Midbrain (tissue), 1 donor: Measurements from ENCODE around the gene ARL17B.
A peak's percentile ranks its signal among the peaks of the same experiment; 100 is the strongest.
"Not testable (repeated sequence)": the region's sequence is repeated elsewhere in the genome, so short reads cannot be mapped to it uniquely, and the experiment has no call there.

Experiments used
- DNase-seq: peaks from one replicate; lab custom pipeline; 2025; lab: John Stamatoyannopoulos, UW

The ARL17B gene

DNA sequence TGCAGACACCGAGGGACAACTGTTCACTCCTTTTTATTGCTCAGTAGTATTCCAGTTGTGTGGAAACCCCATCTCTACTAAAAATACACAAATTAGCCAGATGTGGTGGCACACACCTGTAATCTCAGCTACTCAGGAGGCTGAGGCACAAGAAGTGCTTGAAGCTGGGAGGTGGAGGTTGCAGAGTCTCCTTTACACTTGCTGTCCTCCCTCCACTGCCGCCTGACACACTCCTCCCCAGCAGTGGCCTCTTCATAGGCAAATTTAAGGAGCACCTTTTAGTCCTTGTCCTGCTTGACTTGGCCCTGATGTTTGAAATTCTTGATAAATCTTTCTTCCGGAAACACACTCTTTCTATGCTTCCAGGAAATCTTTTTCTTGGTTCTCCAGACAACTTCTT is 112.4 kb downstream of the ARL17B start:
- DNase-seq: not testable (repeated sequence)

DNA sequence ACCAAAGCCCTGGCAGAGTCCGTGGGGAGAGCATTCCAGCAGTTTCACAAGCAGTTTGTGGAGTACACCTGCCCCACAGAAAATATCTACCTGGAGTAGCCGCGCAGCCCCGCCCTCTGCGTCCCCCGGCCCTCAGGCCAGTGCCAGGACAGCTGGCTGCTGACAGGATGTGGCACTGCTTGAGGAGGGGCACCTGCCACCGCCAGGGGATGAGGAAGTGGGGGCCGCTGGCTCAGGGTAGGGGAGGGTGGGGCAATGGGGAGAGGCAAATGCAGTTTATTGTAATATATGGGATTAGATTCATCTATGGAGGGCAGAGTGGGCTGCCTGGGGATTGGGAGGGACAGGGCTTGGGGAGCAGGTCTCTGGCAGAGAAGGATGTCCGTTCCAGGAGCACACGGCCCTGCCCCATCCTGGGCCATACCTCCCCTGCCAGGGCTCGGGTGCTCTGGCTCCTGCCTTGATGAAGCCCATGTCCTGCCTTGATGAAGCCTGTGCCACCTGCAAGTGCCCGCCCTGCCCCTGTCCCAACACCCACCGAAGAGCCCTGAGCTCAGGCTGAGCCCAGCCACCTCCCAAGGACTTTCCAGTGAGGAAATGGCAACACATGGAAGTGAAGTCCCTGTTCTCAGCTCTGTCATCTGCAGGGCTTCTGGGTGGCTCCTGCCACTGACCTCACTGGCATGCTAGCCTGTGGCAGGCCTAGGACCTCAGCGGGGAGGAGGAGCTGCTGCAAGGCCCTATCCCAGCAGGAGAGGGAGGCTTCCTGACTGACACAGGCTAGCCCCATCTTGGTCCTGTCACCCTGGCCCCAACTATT is 116.4 kb downstream of the ARL17B start:
- DNase-seq: not testable (repeated sequence)

DNA sequence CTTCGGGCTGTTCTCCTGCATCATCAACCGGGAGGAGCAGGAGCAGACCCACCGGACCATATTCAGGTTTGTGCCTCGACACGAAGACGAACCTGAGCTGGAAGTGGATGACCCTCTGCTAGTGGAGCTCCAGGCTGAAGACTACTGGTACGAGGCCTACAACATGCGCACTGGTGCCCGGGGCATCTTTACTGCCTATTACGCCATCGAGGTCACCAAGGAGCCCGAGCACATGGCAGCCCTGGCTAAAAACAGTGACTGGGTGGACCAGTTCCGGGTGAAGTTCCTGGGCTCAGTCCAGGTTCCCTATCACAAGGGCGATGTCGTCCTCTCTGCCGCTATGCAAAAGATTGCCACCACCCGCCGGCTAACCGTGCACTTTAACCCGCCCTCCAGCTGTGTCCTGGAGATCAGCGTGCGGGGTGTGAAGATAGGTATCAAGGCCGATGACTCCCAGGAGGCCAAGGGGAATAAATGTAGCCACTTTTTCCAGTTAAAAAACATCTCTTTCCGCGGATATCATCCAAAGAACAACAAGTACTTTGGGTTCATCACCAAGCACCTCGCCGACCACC is 117.1 kb downstream of the ARL17B start:
- not testable (repeated sequence) for DNase-seq

DNA sequence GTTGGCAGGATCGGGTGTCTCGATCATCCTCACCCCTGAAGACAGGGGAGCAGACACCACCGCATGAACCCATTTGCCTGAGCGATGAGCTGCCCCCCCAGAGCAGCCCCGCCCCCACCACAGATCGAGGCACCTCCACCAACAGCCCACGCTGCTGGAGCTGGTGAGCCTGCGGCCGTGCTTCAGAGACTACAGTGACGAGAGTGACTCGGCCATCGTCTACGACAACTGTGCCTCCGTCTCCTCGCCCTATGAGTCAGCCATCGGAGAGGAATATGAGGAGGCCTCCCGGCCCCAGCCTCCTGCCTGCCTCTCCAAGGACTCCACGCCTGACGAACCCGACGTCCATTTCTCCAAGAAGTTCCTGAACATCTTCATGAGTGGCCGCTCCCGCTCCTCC is 117.6 kb downstream of the ARL17B start:
- DNase-seq: not testable (repeated sequence)

DNA sequence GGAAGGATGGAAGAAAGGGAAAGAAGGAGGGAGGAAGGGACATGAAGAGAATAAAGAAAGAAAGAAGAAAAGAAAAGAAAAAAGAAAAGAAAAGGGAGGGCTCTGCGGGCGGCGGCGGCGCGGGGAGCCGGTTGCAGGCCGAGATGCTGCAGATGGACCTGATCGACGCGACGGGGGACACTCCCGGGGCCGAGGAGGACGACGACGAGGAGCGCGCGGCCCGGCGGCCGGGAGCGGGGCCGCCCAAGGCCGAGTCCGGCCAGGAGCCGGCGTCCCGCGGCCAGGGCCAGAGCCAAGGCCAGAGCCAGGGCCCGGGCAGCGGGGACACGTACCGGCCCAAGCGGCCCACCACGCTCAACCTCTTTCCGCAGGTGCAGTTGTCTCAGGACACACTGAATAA is 118.1 kb downstream of the ARL17B start:
- not testable (repeated sequence) for DNase-seq

DNA sequence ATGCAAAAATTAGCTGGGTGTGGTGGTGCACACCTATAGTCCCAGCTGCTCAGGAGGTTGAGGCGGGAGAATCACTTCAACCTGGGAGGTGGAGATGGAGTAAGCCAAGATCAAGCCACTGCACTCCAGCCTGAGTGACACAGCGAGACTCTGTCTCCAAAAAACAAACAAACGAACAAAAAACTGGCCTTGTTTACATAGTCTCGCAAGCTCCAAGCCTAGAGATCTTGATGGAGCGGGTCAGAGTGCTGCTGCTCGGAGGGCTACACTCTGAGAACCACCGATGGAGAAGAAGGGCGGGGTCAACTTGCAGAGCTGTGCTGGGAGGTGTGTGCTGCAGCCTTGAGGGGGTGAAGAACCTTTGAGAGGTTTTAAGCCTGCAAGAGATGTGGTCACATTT is 130.2 kb downstream of the ARL17B start:
- DNase-seq: not testable (repeated sequence)

DNA sequence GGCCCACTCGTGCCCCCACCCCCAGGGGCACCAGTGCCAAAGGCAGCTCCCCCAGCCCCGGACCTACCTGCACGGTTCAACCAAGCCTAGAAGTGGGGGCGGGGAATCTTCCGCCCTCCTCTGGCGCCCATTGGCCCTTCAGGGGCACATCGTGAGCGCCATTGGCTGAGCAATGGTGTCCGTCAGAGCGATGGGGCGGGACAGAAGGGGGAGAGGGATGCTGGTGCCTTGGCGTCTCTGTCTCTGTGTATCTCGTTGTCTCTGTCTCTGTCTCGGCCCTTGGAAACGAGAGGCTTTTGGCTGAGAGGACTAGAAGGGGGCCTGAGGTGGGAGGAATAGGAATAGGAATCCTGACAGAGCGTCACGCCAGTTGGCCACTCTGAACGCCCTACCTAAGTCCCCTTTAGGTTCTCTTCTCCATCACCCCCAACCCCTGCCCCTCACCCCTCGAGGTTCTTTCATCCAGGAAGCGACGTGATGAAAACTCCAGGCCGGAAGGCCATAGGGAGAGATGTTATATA is 136.2 kb downstream of the ARL17B start:
- DNase-seq: peak; percentile 99

DNA sequence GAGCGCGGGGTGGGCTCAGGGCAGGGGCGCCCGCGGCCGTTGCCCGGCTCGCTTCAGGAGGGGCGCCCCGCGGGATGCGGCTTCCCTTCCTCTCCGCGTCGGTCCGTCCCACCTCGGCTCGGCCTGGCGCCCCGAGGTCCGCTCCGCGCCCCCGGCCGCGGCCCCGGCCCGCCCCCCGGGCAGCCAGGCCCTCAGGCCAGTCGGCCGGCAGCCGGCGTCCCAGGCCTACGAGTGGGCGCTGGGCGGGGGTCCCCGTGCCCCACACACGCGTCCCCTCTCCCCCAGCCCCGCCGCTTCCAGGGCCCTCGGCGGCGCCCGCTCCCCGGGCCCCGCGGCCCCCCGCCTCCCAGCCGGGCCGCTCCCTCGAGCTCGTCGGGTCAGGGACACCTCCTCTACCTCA is 136.7 kb downstream of the ARL17B start:
- not testable (repeated sequence) for DNase-seq
